Measurements from ENCODE around the gene CNTN1.

CNTN1 gene

DNA sequence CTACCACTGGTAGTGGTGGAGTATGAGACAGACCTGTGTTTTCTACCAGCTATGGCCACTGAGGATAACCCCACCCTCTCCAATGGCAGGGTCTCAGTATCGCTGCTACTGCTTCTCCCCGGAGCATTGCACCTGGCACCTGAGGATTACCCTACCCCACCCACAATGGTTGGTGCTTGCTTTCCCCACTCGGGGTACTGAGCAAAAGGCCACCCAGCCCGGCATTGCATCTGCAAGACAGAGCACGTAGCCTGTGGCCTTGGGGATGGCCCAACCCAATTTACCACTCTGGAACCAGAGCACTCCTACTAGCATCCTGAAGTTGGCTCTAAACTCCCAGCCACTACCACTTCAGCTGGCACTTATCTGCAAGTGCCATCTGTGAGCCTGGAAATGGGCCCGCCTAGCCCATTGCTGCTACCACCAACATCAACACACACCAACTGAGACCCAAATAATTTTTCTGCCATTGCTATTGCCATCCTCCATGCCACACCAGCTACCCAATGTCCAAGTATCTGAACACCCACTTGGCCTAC, 145.7 kb downstream of the CNTN1 start:
- no peak for DNase-seq (ENCODE audit: low spot score)

DNA sequence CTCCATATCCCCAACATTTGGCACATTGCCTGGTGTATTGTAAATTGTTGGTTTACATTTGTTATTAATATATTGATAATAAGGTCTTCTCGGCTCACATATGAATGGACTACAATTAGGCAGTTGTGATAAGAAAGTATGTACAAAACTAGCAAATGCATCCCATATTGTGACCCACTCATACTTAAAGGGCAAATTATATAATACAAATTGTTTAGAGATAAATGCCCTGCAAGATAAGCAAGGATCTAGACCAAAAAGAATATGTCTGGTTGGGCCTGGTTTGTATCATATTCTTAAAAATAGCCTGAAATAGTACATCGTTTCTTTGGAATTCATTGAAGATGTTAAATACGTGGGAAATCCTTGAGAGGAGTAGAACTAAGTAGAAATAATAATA, 151.3 kb downstream of the CNTN1 start:
- no peak for DNase-seq (ENCODE audit: low spot score)

- DNase-seq (ENCODE audit: low spot score): peak; percentile 8
These were observed 161.0 kb downstream of the CNTN1 start for GRCh38 chr12:40853221-40853620.

GRCh38 chr12:40854604-40855003, 162.4 kb downstream of the CNTN1 start:
- no peak for DNase-seq (ENCODE audit: low spot score)

GRCh38 chr12:40864891-40865290, 172.7 kb downstream of the CNTN1 start:
- no peak for DNase-seq (ENCODE audit: low spot score)

DNA sequence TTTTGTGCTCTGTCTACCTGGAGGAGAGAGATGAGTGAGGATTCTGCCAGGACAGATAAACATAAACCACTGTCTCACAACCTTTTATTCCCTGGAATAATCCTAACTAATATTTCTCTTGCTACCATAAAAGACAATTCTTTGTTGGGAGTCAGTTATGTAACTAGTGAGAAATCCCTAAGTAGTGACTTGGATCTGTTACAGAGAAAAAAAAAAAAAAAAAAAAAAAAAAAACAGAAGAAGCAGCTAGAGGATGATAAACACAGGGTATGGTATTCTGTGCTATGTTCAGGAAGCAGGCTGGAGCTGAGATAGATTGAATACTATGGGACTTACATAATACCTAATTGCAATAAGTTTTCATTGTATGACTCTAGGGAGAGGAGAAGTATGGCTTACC, 178.7 kb downstream of the CNTN1 start:
- no peak for DNase-seq (ENCODE audit: low spot score)

GRCh38 chr12:40874868-40875267, 182.6 kb downstream of the CNTN1 start:
- no peak for DNase-seq (ENCODE audit: low spot score)

DNA sequence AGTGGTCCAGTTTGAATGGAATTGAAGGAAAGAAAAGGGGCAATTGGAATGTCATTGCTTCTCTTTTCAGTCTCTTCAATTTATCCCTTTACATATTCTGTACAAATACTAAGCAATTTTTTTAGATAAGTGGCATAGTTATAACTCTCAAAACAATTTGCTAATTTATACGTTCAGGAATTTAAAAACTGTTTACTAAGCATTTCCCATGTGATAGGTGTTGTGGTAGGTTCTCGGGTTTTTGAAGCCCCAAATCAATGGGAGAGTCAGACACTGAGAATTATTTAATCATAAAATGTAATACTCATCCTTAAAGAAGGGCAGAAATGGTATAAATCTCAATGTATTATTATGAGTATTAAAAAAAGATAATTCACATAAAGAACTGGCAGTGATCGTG, 197.1 kb downstream of the CNTN1 start:
- no peak for DNase-seq (ENCODE audit: low spot score)

DNA sequence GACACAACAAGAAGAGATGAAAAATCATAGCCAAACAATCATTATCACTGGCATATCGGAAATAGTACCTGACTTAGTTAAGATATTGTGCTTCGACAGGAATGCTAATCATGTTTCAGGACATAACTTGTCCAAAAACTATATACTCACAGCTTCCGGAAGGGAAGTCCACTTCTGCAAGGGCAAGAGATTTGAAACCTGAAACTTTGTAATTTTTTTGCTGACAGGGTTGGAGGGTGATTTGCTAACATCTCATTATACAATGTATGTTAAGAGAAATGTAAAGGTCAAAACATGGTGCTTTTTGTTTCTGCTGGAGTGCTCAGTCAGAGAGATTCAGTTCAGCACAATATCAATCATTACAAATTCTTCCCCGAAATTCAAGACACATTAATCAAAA, 200.3 kb downstream of the CNTN1 start:
- no peak for DNase-seq (ENCODE audit: low spot score)

GRCh38 chr12:40898505-40898904, 206.3 kb downstream of the CNTN1 start:
- DNase-seq (ENCODE audit: low spot score): no peak

- no peak for DNase-seq (ENCODE audit: low spot score)
These were observed 210.8 kb downstream of the CNTN1 start for GRCh38 chr12:40903040-40903439.

DNA sequence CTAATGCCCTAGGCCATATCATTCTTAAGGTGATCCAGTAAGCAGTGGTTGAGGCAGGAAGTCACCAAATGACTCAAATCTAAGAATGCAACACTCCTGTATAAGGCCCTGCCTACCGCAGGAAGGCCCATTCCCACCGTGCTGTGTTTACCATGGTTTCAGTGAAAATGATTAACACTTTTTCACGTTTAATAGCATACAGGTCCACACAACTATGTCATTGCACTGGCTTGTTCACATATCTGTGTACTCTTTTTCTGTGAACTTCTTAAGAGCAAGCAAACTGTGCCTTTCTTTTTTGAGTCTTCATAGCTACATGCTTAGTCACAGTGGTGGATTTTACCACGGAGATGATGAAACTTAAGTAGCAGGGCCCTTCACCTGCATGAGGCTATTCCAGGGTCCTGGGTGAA, 214.9 kb downstream of the CNTN1 start:
- no peak for DNase-seq (ENCODE audit: low spot score)

GRCh38 chr12:40911676-40912075, 219.4 kb downstream of the CNTN1 start:
- DNase-seq (ENCODE audit: low spot score): no peak

DNA sequence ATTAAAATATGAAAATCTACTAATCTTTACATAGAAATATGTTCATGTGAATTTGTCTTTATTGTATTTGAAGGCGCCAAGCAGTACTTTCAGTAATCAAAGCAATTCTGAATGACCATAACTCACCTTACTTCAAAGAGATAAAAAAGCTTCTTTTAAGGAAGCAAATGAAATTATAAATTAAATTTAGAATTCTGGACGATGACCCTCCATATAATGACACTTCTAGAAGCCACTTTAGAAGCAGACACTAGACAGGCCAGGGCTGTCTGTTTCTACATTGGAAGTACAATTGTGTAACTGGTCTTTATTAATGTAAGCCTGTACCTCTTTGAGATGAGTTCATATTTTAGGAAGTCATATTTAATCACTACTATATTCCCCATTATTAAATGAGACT, 222.9 kb downstream of the CNTN1 start:
- no peak for DNase-seq (ENCODE audit: low spot score)

DNA sequence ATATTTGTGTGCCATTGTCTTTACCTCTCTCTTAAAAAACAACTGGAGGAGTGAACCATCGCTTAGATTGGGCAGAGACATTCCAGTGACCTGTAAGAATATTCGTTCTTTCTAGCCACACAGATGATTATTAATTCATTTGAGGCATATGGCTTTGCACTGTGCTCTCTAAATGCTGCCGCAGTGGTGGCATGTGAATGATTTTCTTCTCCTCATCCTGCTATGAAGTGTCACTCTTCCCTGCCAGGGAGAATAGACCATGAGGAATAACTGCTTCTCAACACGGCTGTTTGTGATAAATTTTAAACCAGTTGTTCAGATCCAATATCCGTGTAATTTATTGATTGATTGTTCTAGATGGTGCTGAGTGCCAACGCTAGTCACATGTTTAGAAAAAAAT, 225.3 kb downstream of the CNTN1 start:
- no peak for DNase-seq (ENCODE audit: low spot score)

DNA sequence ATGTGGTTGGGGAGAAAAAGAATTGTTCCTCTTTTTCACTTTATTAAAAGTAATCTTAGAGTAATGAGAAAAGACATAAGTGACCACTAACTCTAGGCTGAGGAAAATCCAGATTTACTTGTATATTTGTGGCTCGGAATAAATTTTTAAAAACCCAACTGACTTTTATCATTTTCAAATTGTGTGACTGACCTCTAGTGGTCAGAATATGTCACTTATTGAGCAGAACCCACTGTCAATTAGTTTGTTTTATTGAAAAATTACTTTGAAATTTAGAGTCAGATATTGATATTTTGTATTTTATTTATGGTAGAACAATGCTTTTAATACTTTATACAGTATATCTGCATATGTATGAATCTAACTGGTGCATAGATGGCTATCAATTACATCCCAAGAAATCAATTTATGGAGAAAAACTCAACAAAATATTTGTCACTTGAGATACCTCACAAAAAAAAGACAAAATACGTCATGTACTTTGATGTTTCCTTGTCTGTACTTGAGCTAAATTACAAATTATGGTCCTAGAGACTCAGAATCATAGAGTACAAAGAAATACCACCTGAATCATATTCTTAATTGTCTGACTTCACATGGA, 229.4 kb downstream of the CNTN1 start:
- peak; percentile 17 for DNase-seq (ENCODE audit: low spot score)

DNA sequence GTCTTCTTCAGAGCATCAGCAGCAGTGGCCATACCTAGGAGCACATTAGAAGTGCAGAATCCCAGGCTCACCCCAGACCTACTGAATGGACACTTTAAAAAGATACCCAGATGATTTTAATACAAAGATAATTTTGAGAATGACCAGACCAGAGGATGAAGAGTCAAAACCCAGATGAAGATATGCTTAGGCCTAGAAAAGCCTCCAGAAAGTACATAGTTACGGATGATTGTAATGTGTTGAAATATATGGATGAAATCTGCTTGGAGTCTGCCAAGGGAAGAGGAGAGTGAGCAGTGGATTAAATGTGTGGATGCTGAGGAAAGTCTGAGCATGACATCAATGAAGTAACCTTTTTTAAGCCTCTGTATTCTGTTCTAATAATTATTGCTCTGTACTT, 245.7 kb downstream of the CNTN1 start:
- DNase-seq (ENCODE audit: low spot score): no peak

- no peak for DNase-seq (ENCODE audit: low spot score)
These were observed 250.1 kb downstream of the CNTN1 start for GRCh38 chr12:40942326-40942725.

DNA sequence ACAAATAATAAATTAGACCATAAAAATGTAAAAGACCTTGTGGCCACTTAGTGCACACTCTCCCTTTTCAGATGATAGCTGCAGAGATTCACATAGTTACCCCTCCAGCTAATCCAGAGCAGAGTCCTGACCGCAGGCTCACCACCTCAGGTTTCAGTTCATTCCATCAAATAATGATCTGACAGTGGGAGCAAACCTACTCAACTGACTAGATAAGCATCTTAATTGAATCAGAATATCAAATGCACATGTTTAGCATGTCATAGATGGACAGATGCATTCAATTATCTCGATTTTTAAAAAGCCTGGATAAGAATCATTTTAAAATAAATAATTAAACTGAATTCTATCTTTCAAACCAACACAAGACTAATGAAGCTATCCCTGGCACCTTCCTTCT, 253.5 kb downstream of the CNTN1 start:
- DNase-seq (ENCODE audit: low spot score): no peak

- peak; percentile 24 for DNase-seq (ENCODE audit: low spot score)
These were observed 254.5 kb downstream of the CNTN1 start for GRCh38 chr12:40946612-40947194.

DNA sequence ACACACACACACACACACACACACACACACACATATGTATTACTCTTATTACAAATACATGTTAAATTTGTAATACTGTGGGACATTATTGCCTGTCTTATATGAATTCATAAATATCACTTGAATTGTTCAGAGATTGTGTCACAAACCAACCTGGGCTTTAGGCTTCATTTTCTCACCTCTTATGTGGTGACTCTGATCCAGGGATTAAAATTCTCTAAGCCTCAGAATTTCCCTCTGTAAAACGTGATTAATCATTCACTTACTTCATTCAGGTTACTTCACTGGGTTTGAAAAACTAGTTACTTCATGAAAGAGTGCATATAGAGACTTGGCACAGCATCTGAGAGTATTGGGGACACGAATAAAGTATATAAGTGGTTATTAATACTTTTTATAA, 255.6 kb downstream of the CNTN1 start:
- no peak for DNase-seq (ENCODE audit: low spot score)

GRCh38 chr12:40953076-40953475, 260.8 kb downstream of the CNTN1 start:
- DNase-seq (ENCODE audit: low spot score): no peak

DNA sequence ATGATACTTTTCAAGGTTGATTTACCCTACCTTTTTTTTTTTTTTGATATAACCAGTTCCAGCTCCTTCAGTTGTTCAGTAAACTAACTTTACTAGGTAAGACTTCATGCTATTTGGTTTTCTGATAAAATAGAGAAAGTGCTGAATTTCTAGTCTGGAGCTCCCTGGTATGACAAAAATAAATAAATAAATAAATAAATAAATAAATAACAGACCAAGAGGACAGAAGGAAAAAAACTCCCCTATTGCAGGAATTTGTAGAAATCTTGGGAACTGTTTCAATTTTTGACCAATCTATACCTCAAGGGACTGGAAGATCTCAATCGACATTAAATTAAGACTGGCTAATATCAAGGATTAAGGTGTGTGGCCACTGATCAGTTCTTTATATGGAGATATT, 265.2 kb downstream of the CNTN1 start:
- no peak for DNase-seq (ENCODE audit: low spot score)

- no peak for DNase-seq (ENCODE audit: low spot score)
These were observed 266.8 kb downstream of the CNTN1 start for GRCh38 chr12:40959041-40959440.
